Dermis lymphatic vessel endothelial cell (primary cell): ENCODE data around the gene H1-8. TPM values are rescaled to one million over a fixed set of nuclear protein-coding genes. Genes with fewer than 3 reads are reported as not detected.

Source experiments
- total RNA-seq: library from RNA; depleted of rRNA; stranded (reverse); fragments of >200 nt; gene quantifications from 2 replicates; pipeline ENCODE4 v1.2.1, GENCODE V29; 2014

Gene H1-8
- total RNA-seq: not detected in 2 replicates

GRCh38 chr3:129543156-129543790, at the start of gene H1-8:
TSS of gene H1-8 (plus strand) at chr3:129543175. CDS start at chr3:129543219, 44 bp downstream.

GRCh38 chr3:129528589-129529100, 14.3 kb upstream of the H1-8 start, which contains the start of gene RHO:
TSS of gene RHO (plus strand) at chr3:129528639. CDS start at chr3:129528734, 95 bp downstream.

Other genes starting within 250 kb of the H1-8 start
- under 0.01 and 0.11 TPM in 2 replicates for gene EFCAB12, start 114.5 kb upstream of the H1-8 start, total RNA-seq
- gene MBD4, start 103.2 kb upstream of the H1-8 start, total RNA-seq: 23.2 and 33.7 TPM in 2 replicates
- gene IFT122, start 103.0 kb upstream of the H1-8 start, total RNA-seq: 26.0 and 38.6 TPM in 2 replicates
- gene RHO, start 14.5 kb upstream of the H1-8 start, total RNA-seq: not detected in 2 replicates
- gene PLXND1, start 63.5 kb downstream of the H1-8 start, total RNA-seq: 216 and 468 TPM in 2 replicates